Mesenchymal stem cell (in vitro differentiated cells and primary cell): ENCODE measurements around the gene DES.
A peak's percentile ranks its signal among the peaks of the same experiment; 100 is the strongest.

Source experiments
- DNase-seq: peaks from one replicate; pipeline ENCODE4 v3.0.0-alpha.2; 2013
- H2AFZ ChIP-seq: one replicate; pipeline ENCODE4 v1.6.1; 2013; ENCODE audit warnings: low read depth, mild to moderate bottlenecking, control low read depth, inconsistent platforms, low read length, moderate library complexity
- H2AK5ac ChIP-seq: 2 replicates; pipeline ENCODE4 v1.6.1; 2013; ENCODE audit warnings: low read length, moderate library complexity, mild to moderate bottlenecking, inconsistent platforms; ENCODE audit not compliant: severe bottlenecking
- H2BK120ac ChIP-seq: one replicate; pipeline ENCODE4 v1.6.1; 2013; ENCODE audit warnings: low read depth, mild to moderate bottlenecking, inconsistent platforms, low read length, moderate library complexity
- H2BK12ac ChIP-seq, 2 experiments: one replicate each; pipeline ENCODE4 v1.6.1; 2013; ENCODE audit warnings: inconsistent platforms in 2 of 2, low read length in 2 of 2, mild to moderate bottlenecking in 2 of 2, moderate library complexity in 2 of 2, control low read depth in 1 of 2
- H2BK15ac ChIP-seq: one replicate; pipeline ENCODE4 v1.6.1; 2013; ENCODE audit warnings: mild to moderate bottlenecking, low read depth, inconsistent platforms; ENCODE audit not compliant: poor library complexity, severe bottlenecking
- H2BK5ac ChIP-seq: 2 replicates; pipeline ENCODE4 v1.6.1; 2013; ENCODE audit warnings: low read depth, mild to moderate bottlenecking, low read length, control low read depth, inconsistent platforms; ENCODE audit not compliant: poor library complexity, severe bottlenecking
- H3K14ac ChIP-seq, 2 experiments: one replicate each; pipeline ENCODE4 v1.6.1; 2013; ENCODE audit warnings: inconsistent platforms in 2 of 2, low read length in 2 of 2, control low read depth in 1 of 2, mild to moderate bottlenecking in 1 of 2, moderate library complexity in 1 of 2
- H3K18ac ChIP-seq, 2 experiments: one replicate each; pipeline ENCODE4 v1.6.1; 2013; ENCODE audit warnings: inconsistent platforms in 2 of 2, low read length in 2 of 2, control low read depth in 1 of 2, low read depth in 1 of 2, mild to moderate bottlenecking in 1 of 2
- H3K23ac ChIP-seq, 2 experiments: one replicate each; pipeline ENCODE4 v1.6.1; 2013; ENCODE audit warnings: inconsistent platforms in 2 of 2, low read length in 2 of 2, mild to moderate bottlenecking in 2 of 2, moderate library complexity in 2 of 2, control low read depth in 1 of 2
- H3K27ac ChIP-seq: 2 replicates; pipeline ENCODE4 v1.5.1; 2013; ENCODE audit warnings: mild to moderate bottlenecking, moderate library complexity, low read length, control low read depth, inconsistent platforms; ENCODE audit not compliant: poor library complexity, severe bottlenecking
- H3K27me3 ChIP-seq, 2 experiments: 2 replicates each; pipeline versions ENCODE4 v1.6.1 to v1.7.0; 2013; ENCODE audit warnings: low read length in 2 of 2, mild to moderate bottlenecking in 2 of 2, moderate library complexity in 2 of 2, control low read depth in 1 of 2, inconsistent platforms in 1 of 2; ENCODE audit not compliant: control insufficient read depth in 1 of 2, insufficient read depth in 1 of 2
- H3K36me3 ChIP-seq, 2 experiments: 2 replicates each; pipeline versions ENCODE4 v1.6.1 to v1.7.0; 2013; ENCODE audit warnings: low read length in 2 of 2, control low read depth in 1 of 2, inconsistent platforms in 1 of 2, low read depth in 1 of 2, mild to moderate bottlenecking in 1 of 2; ENCODE audit not compliant: insufficient read depth in 2 of 2, control insufficient read depth in 1 of 2
- H3K4ac ChIP-seq, 2 experiments: one replicate each; pipeline ENCODE4 v1.6.1; 2013; ENCODE audit warnings: inconsistent platforms in 2 of 2, low read length in 2 of 2, mild to moderate bottlenecking in 2 of 2, moderate library complexity in 2 of 2, control low read depth in 1 of 2, low read depth in 1 of 2
- H3K4me1 ChIP-seq: 2 replicates; pipeline ENCODE4 v1.6.1; 2013; ENCODE audit warnings: low read depth, low read length, control low read depth; ENCODE audit not compliant: control insufficient read depth, insufficient read depth
- H3K4me2 ChIP-seq: 2 replicates; pipeline ENCODE4 v1.6.1; 2013; ENCODE audit warnings: low read length, mild to moderate bottlenecking, inconsistent platforms; ENCODE audit not compliant: poor library complexity, severe bottlenecking
- H3K4me3 ChIP-seq, 2 experiments: 2 replicates each; pipeline versions ENCODE4 v1.5.1 to v1.7.0; 2013; ENCODE audit warnings: low read length in 2 of 2, mild to moderate bottlenecking in 2 of 2, control low read depth in 1 of 2, low read depth in 1 of 2; ENCODE audit not compliant: insufficient read depth in 1 of 2
- H3K79me1 ChIP-seq: replicated peaks from 2 replicates; pipeline ENCODE4 v1.6.1; 2013; ENCODE audit warnings: mild to moderate bottlenecking, control low read depth, low read length, inconsistent platforms; ENCODE audit not compliant: poor library complexity, severe bottlenecking
- H3K9ac ChIP-seq: 2 replicates; pipeline ENCODE4 v1.7.0; 2013; ENCODE audit warnings: mild to moderate bottlenecking, low read length, moderate library complexity
- H3K9me3 ChIP-seq: 2 replicates; pipeline ENCODE4 v1.7.0; 2013; ENCODE audit warnings: mild to moderate bottlenecking, low read length; ENCODE audit not compliant: control insufficient read depth
- H4K8ac ChIP-seq: one replicate; pipeline ENCODE4 v1.6.1; 2013; ENCODE audit warnings: inconsistent platforms, mild to moderate bottlenecking, low read length, moderate library complexity
- H4K91ac ChIP-seq: one replicate; pipeline ENCODE4 v1.6.1; 2013; ENCODE audit warnings: mild to moderate bottlenecking, low read length, inconsistent platforms
- WGBS: methylation state at CpG from one replicate; pipeline ENCODE4 v1.1.7; 2013; ENCODE audit warnings: mixed read lengths; 5-methylcytosine and 5-hydroxymethylcytosine counted together

DES gene

GRCh38 chr2:219445220-219445640, 27.1 kb downstream of the DES start:
- peak overlapping the region; percentile 3 for H2AK5ac ChIP-seq
- peak overlapping the region; percentile 7 for H4K8ac ChIP-seq
- H2AFZ ChIP-seq = no peak overlapping the region
- peak overlapping the region; percentile 6 for H3K27ac ChIP-seq
- peak overlapping the region in 1 of 2 experiments; percentile 29 for H3K4me3 ChIP-seq
- no peak overlapping the region for H3K4ac ChIP-seq
- H3K14ac ChIP-seq = no peak overlapping the region
- H2BK12ac ChIP-seq = peak overlapping the region in 1 of 2 experiments; percentile 75
- peaks cover 40% of the 10 kb centered on the region for H3K79me1 ChIP-seq
- DNase-seq = no peak
- H4K91ac ChIP-seq = peak overlapping the region; percentile 52
- H2BK120ac ChIP-seq = peak overlapping the region; percentile 42
- H3K27me3 ChIP-seq = no peaks in the 10 kb centered on the region
- no peak overlapping the region for H2BK15ac ChIP-seq
- H2BK5ac ChIP-seq = no peak overlapping the region
- WGBS = 67% methylated on average over 5 of the region's 5 CpGs
- H3K18ac ChIP-seq = peak overlapping the region in 1 of 2 experiments; percentile 25
- peaks cover 52% of the 10 kb centered on the region for H3K4me1 ChIP-seq
- no peaks in the 10 kb centered on the region for H3K9me3 ChIP-seq
- peak overlapping the region; percentile 71 for H3K9ac ChIP-seq
- H3K4me2 ChIP-seq = peak overlapping the region; percentile 39
- H3K36me3 ChIP-seq = peaks cover 44 to 59% of the 10 kb centered on the region in 2 experiments
- H3K23ac ChIP-seq = no peak overlapping the region

- 16% methylated on average over 4 of the region's 6 CpGs for WGBS
- Histone ChIP-seq H2AK5ac (peak overlapping the region; percentile 81), H3K27ac (peak overlapping the region; percentile 6), H3K18ac (peak overlapping the region in 1 of 2 experiments; percentile 68), H4K91ac (no peak overlapping the region), H3K4ac (peak overlapping the region; percentile 46 to 58), H4K8ac (peak overlapping the region; percentile 46), H3K14ac (no peak overlapping the region), H3K27me3 (no peaks in the 10 kb centered on the region), H2AFZ (no peak overlapping the region), H3K9me3 (no peaks in the 10 kb centered on the region), H3K4me1 (peaks cover 51% of the 10 kb centered on the region), H2BK5ac (no peak overlapping the region), H3K79me1 (peaks cover 46% of the 10 kb centered on the region), H3K36me3 (peaks cover 53 to 67% of the 10 kb centered on the region in 2 experiments), H2BK120ac (peak overlapping the region; percentile 42), H2BK15ac (peak overlapping the region; percentile 19), H3K4me3 (no peak overlapping the region), H2BK12ac (peak overlapping the region; percentile 35 to 56), H3K4me2 (no peak overlapping the region), H3K23ac (peak overlapping the region in 1 of 2 experiments; percentile 51), H3K9ac (peak overlapping the region; percentile 71)
- DNase-seq = peak; percentile 82
These were observed 27.9 kb downstream of the DES start for GRCh38 chr2:219446101-219446504.

GRCh38 chr2:219446689-219447088, 28.5 kb downstream of the DES start:
- no peak for DNase-seq
- Histone ChIP-seq H2AK5ac (peak overlapping the region; percentile 70), H3K27ac (no peak overlapping the region), H4K91ac (no peak overlapping the region), H4K8ac (peak overlapping the region; percentile 46), H3K4me2 (no peak overlapping the region), H3K27me3 (no peaks in the 10 kb centered on the region), H3K18ac (no peak overlapping the region), H3K23ac (no peak overlapping the region), H3K4me3 (no peak overlapping the region), H2BK12ac (no peak overlapping the region), H3K4me1 (peaks cover 50% of the 10 kb centered on the region), H2BK5ac (no peak overlapping the region), H3K79me1 (peaks cover 46% of the 10 kb centered on the region), H3K14ac (no peak overlapping the region), H3K36me3 (peaks cover 59 to 73% of the 10 kb centered on the region in 2 experiments), H3K9me3 (no peaks in the 10 kb centered on the region), H2BK15ac (peak overlapping the region; percentile 19), H2BK120ac (no peak overlapping the region), H3K4ac (no peak overlapping the region), H3K9ac (peak overlapping the region; percentile 71), H2AFZ (no peak overlapping the region)
- WGBS = no CpG with 5 or more reads among the region's 1 CpG

GRCh38 chr2:219447242-219448098, 29.3 kb downstream of the DES start:
- H3K27me3 ChIP-seq = no peaks in the 10 kb centered on the region
- WGBS = 81% methylated on average over 21 of the region's 23 CpGs
- H3K79me1 ChIP-seq = peaks cover 48% of the 10 kb centered on the region
- H4K8ac ChIP-seq = peak overlapping the region; percentile 83
- no peak overlapping the region for H3K4ac ChIP-seq
- H3K9me3 ChIP-seq = no peaks in the 10 kb centered on the region
- no peak overlapping the region for H3K4me2 ChIP-seq
- DNase-seq = no peak
- H2BK12ac ChIP-seq = peak overlapping the region in 1 of 2 experiments; percentile 1
- H3K23ac ChIP-seq = no peak overlapping the region
- no peak overlapping the region for H3K14ac ChIP-seq
- H2BK5ac ChIP-seq = no peak overlapping the region
- H2BK15ac ChIP-seq = peak overlapping the region; percentile 74
- peak overlapping the region; percentile 40 for H2AK5ac ChIP-seq
- no peak overlapping the region for H2BK120ac ChIP-seq
- H3K18ac ChIP-seq = peak overlapping the region; percentile 44 to 67
- H3K4me1 ChIP-seq = peaks cover 54% of the 10 kb centered on the region
- no peak overlapping the region for H3K9ac ChIP-seq
- H3K4me3 ChIP-seq = no peak overlapping the region
- no peak overlapping the region for H3K27ac ChIP-seq
- H3K36me3 ChIP-seq = peaks cover 63 to 74% of the 10 kb centered on the region in 2 experiments
- no peak overlapping the region for H2AFZ ChIP-seq
- no peak overlapping the region for H4K91ac ChIP-seq
